GM21786 (cell line): ENCODE measurements around the gene MZB1.
A peak's percentile ranks its signal among the peaks of the same experiment; 100 is the strongest.
"Not testable (repeated sequence)": the region's sequence is repeated elsewhere in the genome, so short reads cannot be mapped to it uniquely, and the experiment has no call there.

Source experiments
- ATAC-seq: cut with Tn5 transposase; IDR thresholded peaks from one replicate; pipeline ENCODE4 v1.9.1; 2021; ENCODE audit not compliant: unreplicated experiment

Gene MZB1

DNA sequence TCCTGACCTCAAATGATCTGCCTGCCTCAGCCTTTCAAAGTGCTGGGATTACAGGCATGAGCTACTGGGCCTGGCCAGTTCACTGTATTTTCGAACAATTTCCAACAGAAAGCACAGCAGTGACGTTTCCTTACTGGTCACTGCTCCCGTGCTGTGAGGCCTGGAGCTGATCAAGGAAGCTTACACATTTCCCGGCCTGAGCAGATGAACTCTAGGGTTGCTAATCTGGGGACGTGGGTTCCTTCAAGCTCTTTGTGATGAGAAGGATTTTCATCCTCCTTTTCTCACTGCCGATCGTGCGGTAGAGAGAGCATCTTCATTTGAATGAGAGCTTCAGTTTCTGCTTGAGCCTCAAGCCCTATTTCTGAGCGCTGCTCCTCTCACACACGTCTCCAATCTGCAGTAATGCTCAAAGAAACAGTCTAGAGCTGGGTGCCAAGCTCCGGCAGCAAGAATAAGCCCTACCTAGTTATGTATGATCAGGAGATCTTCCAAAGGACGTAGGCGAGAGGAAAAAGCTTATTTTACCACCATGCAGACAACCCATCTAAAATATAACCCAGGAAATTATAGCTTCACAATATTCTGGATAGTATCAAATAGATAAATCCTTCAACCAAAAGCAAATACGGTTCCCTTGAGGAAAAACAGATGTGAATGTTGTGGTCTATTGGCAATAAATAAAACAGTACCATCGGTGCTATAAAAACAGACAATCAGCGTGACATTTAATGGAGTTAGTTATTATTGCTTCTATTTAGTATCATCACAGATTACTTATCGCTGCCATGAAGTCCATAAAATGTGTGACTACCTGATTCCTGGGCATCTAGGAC is 21.5 kb upstream of the MZB1 start:
- no peak for ATAC-seq

DNA sequence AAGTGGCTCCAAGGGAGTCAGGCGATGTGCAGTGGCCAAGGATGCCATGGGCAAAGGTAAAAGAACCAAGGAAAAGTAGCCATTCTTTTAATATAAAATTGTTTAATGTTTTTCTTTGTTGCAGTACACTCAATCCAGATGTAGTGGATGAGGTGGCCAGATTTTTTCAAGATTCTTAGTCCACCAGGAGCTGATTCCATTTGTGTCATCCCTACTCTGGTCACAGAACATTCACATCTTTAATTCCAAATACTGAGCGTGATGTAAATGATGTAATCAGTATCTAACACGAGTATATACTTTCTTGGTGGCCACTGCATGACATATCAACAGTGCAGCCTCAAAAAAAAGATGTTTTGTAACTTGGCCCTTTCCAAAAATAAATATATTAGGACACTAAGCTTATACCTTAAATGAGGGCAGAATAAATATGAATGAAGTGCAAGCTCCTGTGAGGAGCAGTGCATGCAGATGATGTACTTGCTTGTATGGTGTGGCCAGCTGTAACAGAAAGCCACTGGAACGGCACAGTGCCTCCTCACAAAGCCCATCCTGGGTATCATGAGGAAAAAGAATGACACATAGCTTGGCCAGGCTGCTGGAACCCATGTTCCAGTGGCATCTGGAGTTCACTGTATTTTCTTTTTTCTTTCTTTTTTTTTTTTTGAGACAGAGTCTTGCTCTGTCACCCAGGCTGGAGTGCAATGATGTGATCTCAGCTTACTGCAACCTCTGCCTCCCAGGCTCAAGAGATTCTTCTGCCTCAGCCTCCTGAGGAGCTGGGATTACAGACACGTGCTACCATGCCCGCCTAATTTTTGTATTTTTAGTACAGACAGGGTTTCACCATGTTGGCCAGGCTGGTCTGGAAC is 20.6 kb upstream of the MZB1 start:
- no peak for ATAC-seq

DNA sequence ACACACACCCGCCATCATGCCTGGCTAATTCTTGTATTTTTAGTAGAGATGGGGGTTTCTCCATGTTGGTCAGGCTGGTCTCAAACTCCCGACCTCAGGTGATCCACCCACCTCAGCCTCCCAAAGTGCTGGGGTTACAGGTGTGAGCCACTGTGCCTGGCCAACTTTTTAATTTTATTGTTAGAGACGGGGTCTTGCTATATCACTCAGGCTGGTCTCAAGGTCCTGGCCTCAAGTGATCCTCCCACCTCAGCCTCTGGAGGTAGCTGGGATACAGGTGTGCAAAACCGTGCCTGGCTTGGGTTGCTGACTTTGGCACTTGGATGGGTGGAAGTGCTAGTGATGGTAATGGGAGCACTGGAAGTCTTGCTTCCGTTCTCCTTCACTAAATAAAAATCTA is 19.4 kb upstream of the MZB1 start:
- not testable (repeated sequence) for ATAC-seq

DNA sequence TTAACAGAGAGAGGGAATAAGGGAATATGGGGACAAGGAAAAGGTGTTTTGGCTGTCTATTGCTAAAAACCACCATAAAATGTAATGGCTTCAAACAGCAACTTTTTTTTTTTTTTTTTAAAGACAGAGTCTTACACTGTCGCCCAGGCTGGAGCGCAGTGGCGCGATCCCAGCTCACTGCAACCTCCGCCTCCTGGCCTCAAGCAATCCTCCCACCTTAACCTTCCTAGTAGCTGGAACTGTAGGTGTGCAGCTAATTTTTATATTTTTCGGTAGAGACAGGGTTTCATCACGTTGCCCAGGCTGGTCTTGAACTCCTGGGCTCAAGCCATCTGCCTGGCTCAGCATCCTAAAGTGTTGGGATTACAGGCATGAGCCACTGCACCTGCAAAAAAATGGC is 18.5 kb upstream of the MZB1 start:
- no peak for ATAC-seq

DNA sequence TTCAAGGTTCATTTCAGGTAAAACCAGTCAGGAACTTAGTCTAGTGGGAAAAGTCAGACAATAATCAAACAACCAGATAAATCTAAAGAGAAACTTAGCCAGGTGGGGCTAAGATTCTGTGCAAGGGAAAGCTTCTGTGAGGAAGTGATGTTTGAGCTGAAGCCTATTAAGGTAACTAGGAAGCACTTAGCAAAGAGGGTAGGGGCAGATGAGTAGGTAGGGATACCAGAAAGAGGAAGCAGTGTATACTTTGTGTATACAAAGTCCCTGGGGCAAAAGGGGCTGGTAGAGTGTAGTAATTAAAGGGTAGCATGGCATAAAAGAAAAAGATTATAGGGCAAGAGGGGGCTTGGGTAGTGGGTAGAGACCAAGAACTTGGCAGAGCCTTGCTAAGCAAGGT is 17.8 kb upstream of the MZB1 start:
- ATAC-seq = no peak

DNA sequence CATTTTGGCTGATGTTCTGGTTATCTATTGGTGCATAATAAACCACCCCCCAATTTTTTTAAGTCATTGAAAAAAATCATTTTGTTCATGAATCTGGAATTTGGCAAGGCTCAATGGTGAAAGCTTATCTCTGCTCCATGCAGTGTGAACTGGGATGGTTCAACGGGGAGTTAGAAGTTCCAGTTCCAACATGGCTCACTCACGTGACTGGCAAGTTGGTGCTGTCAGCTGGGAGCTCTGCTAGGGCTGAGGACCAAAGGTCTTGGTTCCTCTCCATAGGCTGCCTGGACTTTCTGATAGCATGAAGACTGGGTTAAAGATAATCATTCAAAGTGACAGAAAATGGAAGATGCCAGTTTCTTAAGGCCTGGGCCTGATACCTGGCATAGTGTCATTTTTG is 17.2 kb upstream of the MZB1 start:
- no peak for ATAC-seq

DNA sequence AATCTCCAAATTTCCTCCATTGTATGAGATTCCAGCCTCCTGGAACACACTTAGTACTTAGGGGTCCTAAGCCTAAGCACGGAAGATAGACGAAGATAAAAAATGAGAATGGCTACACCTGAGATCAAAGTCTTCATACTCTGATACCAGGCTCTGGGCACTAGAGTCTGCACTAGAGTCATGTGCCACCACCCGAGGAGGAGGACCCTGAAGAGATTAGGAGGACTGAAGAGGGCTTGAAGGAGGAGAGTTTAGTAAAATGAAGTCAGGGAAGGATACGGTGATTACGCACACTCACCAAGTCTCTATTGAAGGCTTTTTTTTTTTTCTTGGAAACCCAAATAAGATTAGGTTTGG is 14.7 kb upstream of the MZB1 start:
- ATAC-seq = no peak

DNA sequence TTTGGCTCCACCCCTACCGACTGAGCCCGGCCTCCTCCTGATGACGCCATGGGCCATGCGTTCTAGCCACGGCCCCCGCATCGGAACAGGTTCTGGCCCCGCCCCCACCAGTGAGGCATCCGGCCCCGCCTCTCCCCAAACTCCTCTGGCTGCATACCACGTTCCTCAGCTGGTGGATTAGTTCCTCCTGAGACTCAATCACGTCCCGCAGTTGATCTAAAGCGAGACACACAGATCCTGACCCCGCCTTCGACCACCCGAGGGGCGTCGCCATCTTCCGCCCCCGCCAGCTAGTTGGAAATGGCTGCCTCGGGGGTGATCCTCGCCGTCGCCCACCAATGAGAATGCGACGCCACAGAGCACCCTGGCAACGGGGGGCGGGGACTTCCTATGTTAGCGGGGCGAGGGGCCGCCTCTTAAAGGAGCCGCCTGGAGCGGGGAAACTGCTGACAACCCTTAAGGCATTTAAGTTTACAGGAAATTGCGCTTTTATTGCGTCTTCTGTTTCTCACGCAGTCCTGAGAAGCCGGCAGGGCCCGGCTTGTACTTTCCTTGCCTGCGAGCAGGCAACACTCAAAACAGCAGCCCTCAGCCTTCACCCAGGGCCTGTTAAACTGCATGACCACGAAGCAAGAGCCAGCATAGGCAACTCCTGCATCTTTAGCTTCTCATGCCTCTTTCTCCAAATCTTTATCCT is 14.2 kb upstream of the MZB1 start, which contains the start of gene SPATA24:
SPATA24 (minus strand) TSS at position 303 of the 697 bp plus-strand sequence; CDS start at position 274, 29 bp downstream.
- ATAC-seq = peak; percentile 76

DNA sequence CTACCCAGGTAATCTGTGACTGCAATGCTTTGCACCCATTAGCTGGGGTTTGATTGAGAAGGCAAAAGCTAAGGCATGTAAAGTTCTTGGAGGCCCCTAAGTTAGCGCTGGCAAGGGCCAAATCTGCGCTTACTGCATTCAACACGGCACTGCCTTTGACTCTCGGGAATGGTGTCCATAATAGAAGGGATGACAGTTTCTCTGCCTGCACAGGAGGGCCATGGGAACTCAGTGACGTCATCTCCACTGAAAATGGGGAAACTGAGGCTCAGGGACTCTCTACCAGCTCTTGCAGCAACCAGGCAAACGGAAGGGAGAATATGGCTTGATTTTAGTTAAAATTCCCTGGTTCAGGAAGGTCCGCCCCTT is 13.7 kb upstream of the MZB1 start:
- ATAC-seq = no peak

DNA sequence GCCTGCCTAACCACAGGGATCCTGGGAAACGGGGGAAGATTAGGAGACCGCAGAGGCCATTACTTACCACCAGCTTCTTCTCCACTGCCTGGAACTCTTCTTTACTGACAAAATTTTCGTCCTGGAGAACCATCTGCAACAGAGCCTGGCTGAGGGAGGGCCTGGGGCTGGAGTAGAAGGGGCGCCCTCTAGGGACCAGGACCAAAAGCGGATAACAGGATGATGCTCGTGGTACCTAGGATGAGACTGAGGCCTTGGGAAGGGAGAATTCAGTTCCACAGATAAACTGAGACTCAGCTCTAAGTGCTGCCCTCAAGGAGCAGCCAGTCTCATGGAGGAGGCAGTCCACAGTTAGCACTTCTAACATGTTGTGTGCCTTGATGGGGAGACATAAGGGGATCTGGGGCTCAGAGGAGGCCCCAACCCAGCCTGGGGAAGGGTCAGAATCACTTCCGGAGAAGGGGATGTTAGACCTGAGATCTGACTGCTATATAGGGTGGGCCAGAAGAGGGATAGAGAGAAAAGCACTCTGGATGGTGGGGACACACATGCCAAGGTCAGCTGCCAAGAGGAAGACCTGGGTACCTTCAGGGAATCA is 12.9 kb upstream of the MZB1 start:
- ATAC-seq = no peak

DNA sequence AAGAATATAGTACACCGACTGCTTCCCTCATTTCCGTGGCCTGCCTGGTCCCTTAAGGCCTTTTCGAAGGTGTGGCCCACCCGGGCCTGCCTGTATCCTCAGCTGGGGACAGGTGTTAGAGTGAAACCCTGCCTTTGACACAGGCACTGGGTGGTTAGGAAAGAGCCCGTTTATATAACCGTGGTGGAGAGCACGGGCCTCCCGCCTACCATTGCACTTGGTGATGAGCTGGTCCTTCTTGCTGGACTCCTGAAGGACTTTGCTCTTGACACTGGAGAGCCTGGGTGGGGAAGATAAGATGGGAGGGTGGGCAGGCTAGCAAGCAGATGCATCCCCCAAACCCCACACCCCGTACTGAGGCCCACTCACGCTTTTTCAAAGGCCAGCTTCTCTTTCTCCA is 11.8 kb upstream of the MZB1 start:
- no peak for ATAC-seq

DNA sequence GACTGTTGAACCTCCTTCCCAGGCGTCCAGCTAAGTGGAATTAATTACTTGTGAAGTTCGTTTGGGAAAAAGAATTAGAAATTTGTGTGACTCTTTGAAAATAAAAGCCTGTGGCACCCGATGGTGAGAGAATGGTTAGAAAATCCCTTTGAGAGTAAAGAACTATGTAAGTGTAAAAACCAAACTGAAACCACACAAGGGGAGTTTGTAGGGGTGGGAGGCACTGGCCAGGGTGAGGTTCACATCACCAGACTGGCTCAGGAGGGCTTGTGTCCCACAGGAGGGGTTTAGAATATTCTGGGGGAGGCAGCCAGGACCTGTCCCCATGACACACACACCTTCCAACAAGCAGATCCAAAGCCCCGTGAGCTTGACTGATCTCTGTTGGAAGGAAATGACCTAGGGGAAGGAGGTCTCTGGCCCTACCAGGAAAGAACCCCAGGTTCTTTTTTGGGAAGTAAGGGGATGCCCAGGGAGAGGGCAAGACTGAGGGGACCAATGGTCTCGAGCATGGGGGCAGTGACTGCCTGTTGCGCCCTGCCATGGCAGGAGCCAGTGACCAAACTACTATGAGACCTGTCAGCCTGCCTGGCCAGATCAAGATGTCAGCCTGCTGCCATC is 9.9 kb upstream of the MZB1 start:
- ATAC-seq = peak; percentile 24

DNA sequence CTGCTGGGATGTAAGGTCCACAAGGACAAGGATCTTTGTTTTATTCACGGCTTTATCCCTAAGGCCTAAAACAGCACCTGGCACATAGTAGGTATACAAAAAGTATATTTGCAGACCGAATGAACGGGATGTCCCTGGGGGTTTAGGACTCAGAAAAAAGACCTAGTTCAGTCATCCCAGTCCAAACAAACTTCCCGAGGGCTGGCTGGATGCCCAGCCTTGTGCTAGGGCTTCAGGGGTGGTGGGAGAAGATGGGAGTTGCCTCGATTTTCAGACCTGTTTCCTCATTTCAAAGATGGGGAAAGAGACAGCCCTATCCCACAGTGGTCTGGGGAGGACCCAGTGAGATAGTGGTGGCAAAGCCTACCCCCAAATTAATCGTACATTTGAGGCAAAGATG is 8.2 kb upstream of the MZB1 start:
- ATAC-seq = no peak

DNA sequence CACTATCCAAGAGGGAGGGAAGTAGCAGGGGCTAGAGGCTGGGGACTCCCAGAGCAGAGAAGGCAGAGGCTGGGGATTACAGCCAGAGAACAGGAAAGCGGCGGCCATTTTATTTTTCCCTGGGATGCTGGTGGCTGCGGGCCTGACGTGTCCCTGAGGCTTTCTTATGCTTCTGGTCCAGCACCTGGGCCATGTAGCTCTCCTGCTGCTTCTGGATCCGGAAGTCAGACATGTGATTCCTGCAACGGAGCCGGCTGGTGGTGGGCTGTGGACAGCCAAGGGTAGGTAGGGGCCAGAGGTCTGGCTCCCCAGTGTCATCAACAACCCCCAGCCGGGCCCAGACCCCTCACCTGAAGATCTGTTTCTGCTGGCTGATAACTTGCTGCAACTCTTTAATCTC is 7.0 kb upstream of the MZB1 start:
- no peak for ATAC-seq

DNA sequence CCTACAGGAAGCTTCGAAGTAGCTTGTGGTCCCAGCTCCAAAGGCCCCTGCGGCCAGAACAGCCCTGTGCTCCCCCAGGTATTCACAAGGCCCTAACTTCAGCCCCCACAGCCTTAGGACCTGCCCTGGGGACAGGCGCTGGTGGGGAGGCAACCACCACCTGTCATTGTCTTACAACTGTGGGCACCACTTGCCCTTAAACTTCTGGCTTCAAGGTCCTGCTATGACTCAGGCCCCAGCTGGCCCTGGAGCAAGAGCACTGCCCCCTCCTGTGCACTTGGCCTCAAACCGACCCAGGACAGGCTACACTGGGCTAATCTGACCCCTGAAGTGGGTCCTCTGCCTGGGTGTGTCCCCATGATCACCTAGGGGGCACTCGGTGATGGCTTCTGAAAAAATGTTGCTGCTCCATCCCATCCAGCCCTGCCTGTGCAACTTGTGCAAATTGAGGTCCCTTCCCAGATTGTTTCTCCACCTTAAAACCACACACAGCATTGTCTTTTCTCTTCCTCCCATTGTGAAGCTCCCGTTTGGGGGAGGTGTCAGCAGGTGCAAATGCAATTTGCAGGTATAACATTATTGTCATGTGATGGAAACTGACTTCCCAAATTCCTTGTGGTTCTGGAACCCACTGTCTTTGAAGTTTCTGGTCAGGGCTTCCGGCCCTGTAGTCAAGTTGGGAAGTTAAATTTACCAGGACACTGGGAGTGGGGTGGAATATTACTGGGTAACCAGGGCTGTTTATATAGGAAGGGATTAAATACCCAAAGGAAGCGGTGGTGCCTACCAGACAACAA is 6.3 kb upstream of the MZB1 start:
- ATAC-seq = no peak

DNA sequence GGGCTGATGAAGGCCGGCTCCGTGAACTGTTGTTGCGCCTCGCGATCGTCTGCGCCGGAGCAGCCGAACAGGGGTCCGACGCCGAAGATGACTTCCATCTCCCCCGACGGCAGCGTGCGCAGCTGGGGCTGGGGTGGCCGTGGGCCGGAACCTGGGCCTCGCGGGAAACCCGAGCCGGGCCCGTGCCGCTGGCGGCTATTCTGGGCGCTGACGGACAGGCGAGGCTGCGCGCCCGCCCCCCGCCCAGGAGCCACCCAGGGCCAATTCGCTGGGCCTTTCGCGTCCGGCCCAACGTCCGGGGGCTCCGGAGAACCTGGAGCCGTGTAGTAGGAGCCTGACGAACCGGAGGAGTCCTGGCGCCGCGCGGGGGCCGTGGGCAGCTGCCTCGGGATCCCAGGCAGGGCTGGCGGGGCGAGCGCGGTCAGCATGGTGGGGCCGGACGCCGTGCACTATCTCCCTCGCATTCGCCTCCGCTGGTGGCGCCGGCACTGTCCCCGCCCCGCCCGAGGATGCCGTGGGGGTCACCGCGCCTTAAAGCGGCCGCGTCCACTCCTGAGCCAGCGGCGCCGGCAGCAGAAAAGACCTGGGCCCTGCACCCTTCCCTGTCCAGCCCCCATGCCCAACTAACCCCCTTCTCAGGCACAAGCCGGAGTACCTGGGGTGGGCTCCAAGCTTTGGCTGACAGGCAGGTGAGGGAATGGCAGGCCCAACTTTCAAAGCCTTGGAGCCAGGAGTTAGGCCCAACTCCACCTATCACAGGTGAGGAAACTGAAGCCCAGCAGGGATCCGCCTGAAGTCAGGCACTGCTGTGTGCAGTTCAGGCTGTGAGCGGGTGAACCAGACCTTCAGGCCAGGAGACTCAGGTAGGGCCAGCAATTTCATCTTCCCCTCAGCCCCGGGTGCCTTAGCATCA is 5.2 kb upstream of the MZB1 start, which contains the start of gene PROB1:
PROB1 (minus strand) TSS at position 451 of the 913 bp plus-strand sequence; CDS start at position 428, 23 bp downstream.
- ATAC-seq = no peak

DNA sequence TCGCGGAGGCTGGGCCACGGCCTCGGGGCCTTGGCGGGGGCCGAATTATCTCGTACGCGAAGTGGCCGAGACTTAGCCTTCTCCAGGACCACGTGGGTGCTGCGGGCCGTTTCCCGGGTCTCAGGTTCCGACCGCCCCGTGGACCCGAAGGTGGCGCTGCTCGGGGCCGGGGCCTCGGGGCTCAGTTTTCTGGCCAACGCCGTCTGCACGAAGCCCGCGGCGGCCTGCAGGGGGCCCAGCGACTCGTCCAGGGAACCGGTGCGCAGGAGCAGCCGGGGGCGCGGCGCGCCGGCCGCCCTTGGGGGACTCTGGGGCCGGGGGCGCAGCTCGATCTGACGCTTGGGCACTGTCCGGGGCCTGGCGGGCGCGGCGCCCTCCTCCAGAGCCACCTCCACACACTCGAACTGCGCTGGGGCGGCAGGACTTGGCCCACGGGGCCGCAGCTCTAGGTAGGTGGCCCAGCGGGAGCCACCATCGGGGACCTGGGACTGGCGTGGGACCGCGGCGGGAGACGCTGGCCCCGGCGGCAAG is 4.5 kb upstream of the MZB1 start:
- ATAC-seq = no peak

DNA sequence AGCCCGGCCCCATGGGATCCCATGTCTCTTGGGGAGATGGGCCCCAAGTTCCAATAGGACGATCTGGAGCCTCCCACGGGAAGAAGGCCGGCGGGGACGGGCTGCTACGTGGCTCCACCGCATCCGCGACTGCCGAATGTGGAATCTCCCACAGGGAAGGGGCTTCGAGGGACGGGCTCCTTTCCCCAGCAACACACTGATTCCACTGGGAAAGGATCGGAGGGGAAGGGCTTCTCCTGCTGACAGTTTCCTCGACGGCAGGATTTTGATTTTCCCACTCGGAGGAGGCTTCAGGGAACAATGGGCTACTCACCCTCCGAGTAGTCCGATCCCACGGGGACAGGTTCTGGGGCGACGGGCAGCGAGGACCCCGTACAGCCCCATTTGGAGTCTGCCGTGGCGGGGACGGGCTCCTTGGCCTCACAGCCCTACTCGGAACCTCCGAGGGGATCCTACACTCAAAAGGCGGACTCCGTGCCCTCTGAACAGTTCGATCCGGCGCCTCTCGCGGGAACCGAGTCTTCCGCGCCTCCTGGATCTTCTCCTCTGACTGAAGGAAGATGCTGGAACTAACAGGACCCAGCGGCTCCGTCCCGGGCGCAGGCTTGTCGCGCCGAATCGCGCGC is 3.9 kb upstream of the MZB1 start:
- no peak for ATAC-seq
